PFSK-1 (cell line): ENCODE data around the gene GPR108.

ENCODE experiments used
- POLR2AphosphoS5 ChIP-seq: IDR thresholded peaks from 2 replicates; pipeline ENCODE4 v1.6.1; 2012; ENCODE audit warnings: low read depth, mild to moderate bottlenecking, control low read depth, low read length, moderate library complexity
- REST ChIP-seq, 2 experiments: IDR thresholded peaks; 2 replicates each; pipeline versions ENCODE4 v1.6.1 to v1.8.0; 2011 to 2012; ENCODE audit warnings: low read depth in 2 of 2, low read length in 2 of 2, control low read depth in 1 of 2, inconsistent platforms in 1 of 2, mild to moderate bottlenecking in 1 of 2, moderate library complexity in 1 of 2; ENCODE audit not compliant: insufficient read depth in 1 of 2

GRCh38 chr19:6696239-6696820 lies 41.0 kb downstream of the GPR108 start:
- TF ChIP-seq REST (IDR thresholded peaks at IDR 0.05; ENCODE audit: insufficient read depth in 1 of 2, low read depth in 2 of 2, low read length in 2 of 2) (no peak), POLR2AphosphoS5 (no peak)
